GM19023 (cell line): ENCODE measurements around the gene CALML6.

Experiments
- ATAC-seq: cut with Tn5 transposase; IDR thresholded peaks from one replicate; pipeline ENCODE4 v1.9.1; 2021; ENCODE audit warnings: mild to moderate bottlenecking, moderate library complexity; ENCODE audit not compliant: unreplicated experiment

CALML6 gene

DNA sequence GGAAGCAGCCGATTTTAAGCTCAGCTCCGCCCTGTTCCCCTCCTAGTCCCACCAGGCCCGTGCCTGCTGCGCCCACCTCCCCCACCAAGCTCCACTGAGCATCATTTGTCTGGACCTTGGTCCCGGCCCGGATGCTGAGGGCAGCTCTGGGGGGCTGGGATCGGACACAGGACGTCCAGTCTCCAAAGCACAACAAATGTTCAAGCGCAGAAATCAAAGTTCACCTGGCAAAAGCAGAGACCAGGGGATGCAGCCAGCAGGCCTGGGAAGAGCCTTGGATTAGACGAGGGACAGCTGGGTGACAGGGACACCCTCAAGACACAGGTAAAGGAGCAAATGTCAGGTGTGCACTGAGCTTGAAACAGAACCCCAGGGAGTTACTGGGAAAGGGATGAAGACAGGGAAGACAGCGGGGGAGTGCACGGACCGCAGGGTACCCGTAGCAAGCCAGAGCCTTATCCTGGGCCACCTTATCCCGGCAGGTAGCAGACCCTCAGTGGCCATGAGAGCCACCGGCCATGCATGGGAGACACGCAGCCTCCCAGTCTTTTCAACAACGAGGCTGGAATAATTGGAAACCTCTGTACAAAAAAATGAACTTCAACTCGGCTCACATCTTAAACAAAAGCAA lies 26.3 kb downstream of the CALML6 start:
- ATAC-seq, result no peak

DNA sequence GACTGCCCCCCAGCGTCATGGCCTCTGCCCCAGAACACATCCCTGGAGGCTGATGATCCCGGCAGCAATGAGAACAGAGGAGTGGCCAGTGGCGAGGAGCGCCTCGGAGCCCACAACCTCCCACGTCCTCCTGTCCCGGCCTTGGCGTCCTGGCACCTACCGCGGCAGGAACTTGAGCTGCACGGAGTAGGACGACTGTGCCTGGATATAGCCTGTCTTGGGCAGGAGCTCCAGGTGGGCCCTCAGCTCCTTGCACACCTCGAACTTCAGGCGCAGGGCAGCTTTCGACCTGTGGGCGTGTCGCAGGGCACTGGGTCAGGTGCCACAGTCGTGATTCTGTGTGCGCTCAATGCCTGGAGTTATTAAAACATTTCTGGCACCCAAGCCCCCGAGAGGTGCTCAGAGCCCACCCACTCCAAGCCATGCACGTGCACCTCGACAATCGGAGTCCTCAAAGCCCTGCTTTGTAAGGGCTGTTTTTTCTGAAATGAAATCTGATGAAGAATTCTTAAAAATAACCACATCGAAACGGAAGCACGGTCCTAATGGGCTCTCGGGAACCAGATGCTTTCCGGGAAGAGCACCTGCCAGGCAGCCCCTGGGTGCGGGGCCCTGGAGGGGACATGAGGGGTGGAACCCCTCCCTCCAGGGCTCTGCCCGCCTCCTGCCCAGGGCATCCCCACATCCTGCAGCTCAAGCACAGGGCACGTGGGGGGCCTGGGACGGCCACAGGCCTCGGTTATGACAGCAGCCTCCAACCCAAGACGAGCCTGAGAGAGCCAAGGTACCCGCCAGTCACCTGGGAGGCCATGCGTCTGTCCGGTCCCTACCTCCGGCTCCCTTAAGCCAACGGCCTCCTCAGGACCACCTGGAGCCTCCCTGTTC lies 27.1 kb downstream of the CALML6 start:
- no peak for ATAC-seq

DNA sequence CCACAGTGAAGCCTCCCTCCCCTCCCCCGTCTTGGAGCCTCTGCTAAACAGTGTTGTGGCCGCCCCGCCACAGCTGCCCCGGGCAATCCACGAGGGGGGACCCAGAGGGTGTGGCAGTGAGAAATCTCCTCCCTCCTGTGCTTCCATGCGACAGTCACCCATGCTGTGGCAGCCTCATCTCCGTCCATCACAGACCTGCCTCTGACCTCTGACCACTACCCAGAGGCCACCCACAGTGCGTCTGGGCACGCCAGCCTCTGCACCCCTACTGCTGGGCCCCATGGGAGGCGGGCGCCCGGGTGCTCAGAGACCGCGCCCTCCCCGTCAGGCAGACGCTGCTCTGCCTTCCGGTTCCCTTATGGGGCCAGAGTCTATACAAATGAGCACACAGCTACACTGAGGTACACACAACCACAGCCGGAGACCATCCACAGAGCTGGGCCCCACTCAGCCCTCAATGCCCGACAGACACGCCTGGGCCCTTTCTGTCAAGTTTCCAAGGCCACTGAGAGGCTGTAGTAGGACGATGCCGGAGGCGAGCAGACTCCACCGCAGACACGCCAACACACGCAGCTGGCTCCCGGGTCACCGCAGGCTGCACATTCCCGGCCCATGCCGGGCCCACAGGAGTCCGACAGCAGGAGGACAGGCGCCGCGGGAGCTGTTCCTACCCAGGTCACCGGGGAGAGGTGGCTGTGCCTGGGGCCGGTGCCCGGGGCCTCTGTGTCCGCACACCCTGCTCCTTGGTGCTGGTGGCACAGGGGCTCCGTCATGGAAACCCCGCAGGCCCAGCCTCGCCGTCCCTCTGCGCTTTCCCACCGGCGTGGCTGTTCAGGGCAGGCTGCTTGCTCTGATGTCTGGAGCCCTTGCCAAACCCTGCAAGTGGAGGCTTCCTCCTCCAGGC lies 27.9 kb downstream of the CALML6 start:
- ATAC-seq, result no peak

DNA sequence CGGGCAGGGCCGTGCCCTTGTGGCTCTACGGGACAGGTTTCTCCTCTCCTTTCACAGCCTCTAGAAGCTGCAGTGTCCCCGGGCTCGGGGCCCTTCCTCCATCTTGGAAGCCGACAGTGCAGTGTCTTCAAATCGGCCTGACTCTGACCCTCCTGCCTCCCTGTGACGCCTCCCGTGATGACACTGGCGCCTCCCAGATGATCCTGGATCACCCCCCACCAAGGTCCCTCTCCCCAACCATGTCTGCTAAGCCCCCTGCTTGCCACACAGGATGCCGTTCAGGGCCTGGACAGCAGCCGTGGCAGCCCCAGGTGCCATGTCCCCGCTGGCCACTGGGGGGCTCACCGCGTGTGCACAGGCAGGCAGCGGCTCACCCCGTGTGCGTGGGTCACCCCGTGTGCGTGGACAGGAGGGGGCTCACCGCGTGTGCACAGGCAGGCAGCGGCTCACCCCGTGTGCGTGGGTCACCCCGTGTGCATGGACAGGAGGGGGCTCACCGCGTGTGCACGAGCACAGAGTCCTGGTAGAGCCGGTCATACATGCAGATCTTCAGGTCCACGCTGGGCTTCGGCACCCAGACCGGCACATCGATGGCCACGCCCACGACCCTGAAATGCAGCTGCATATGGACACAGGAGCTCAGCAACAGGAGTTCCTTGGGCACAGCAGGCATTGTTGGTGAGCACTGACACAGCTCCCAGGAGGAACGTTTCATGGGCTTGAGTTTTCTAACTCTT lies 28.9 kb downstream of the CALML6 start:
- no peak for ATAC-seq

DNA sequence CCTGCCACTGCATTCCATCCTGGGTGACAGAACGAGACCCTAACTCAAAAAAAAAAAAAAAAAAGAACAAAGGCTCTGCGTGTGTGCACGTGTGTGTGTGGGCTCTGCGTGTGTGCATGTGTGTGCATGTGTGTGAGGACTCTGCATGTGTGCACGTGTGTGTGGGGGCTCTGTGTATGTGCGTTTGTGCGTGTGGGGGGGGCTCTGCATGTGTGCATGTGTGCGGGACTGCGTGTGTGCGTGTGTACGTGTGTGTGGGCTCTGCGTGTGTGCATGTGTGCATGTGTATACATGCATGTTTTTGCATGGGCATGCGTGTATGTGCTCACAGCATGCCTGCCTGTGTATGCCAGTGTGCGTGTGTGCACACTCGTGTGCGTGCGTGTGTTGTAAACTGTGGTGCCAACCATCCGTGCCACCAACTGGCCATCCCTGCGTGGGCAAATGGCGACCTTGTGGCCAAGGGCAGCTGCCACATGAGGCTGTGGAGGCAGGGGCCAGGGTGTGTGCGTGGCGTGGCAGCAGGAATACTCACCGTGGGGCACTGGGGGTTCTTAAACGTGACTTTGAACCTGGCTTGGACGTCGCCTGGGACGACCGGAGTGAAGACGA lies 30.8 kb downstream of the CALML6 start:
- ATAC-seq, result no peak

DNA sequence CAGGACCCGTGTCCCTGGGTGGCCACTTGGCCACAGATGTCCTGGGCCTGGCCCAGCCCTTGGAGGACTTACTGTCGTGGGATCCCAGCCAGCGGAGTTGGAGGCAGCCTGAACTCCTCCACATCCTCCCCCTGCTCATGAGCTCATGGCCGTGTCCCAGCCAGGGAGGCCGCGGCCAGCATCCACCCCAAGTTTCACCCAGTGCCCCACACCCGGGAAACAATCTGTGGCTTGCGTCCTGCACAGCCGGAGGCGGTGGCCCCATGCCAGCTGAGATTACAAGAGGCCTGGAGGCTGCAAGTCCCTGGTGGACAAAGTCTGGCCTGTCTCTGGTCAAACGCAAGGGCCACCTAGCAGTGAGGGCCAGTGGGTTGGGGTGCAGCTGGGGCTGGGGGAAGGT lies 31.5 kb downstream of the CALML6 start:
- no peak for ATAC-seq

DNA sequence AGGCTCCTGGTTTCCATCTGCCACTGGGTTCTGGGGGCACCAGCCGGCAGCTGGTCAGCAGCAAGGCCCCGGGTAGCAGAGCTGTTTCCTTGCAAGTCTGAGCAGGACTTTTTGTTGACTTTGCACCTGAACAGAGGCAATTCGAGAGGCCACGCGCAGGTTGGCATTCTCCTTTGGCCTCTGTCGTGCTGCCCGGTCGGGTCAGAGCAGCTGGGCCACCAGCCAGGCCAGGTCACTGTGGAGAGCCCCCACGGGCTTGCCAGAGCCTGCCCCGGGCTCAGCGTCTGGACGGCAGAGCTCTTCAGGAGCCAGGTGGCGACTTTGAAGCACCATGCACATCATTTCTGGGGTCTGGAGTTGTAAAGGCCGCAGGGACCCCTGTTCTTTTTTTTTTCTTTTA lies 32.4 kb downstream of the CALML6 start:
- ATAC-seq, result no peak

DNA sequence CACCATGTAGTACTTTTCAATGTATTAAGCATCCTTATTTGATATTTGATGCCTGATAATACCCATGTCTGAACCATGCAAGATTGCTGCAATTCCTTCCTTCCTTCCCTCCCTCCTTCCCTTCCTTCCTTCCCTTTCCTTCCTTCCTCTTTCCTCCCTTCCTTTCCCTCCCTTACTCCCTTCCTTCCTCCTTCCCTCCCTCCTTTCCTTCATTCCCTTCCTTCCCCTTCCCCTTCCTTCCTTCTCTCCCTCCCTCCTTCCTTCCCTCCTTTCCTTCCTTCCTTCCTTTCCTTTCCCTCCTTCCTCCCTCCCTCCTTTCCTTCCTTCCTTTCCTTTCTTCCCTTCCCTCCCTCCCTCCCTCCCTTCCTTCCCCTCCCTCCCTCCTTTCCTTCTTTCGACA lies 33.7 kb downstream of the CALML6 start:
- ATAC-seq, result no peak

DNA sequence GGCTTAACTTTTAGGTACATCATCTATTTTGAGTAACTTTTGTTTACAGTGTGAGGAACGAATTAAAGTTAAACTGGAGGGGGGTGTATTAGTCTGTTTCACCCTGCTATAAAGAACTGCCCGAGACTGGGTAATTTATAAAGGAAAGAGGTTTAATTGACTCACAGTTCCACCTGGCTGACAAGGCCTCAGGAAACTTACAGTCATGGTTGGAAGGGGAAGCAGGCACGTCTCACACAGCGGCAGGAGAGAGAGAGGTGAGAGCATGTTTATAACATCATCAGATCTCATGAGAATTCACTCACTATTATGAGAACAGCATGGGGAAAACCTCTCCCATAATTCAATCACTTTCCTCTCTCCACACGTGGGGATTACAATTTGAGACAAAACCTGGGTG lies 35.9 kb downstream of the CALML6 start:
- ATAC-seq, result no peak

DNA sequence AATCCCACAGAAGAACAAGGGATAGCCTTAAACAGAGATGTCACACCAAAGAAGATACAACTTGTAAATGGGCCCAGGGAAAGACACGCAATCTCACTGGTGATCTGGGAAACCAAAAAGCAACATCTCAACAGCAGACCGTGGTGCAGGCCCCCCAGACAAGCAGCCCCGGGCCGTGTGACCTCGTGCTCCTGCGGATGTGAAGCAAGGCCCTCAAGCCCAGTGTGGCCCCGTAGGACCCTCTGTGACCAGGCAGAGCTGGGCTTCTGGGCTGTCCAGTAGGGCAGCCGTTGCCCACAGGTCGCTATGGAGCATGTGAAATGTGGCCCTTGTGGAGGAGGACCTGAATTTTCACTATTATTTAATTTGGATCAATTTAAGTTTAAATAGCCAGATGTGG lies 39.0 kb downstream of the CALML6 start:
- no peak for ATAC-seq

DNA sequence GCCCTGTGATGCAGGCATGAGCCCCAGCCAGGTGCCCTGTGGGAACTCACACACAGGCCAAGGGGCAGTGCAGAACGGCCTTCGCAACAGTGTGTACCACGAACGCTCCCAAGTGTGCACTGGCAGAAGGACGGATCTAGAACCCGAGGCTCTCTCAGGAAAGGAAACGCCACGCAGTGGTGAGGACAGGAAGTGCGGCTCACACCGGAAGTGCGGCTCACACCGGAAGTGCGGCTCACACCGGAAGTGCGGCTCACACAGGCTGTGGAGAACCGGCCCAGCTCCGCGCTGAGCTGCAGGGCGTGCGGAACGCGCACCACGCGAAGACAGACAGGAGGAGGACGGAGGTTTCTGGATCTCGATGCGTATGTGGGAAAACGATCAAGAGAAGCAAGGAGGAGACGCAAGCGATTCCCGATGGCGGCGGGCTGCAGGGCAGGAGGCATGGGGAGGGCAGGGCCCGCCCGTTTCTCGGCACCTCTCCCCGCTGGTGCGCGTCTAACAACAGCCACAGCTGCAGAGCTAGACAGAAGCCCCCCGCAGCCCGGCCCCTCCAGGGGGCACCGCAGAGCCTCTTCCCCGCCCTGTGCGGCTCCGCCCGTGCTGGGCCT lies 39.9 kb downstream of the CALML6 start:
- ATAC-seq, result no peak

DNA sequence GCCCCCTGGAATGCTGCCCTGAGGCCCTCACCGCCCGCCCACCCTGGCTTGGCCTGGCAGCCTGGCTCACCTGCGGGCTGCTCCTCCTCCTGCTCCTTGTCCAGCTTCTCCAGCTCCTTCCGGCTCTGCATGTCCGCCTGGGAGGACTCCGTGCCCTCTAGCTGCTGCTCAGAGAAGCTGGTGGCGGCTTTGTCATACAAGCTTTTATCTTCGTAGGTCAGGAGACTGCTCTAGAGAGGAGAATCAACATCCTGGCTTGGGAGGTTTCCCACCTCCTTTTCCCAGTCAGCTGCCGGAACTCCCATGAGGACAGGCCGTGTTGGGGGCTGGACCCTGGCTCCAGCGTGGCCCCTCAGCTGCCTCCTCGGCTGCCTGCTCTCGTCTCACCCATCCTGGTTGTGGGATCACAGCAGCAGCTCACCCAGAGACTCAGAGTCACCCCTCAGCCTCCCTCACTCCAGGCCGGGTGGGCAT lies 40.6 kb downstream of the CALML6 start:
- no peak for ATAC-seq

DNA sequence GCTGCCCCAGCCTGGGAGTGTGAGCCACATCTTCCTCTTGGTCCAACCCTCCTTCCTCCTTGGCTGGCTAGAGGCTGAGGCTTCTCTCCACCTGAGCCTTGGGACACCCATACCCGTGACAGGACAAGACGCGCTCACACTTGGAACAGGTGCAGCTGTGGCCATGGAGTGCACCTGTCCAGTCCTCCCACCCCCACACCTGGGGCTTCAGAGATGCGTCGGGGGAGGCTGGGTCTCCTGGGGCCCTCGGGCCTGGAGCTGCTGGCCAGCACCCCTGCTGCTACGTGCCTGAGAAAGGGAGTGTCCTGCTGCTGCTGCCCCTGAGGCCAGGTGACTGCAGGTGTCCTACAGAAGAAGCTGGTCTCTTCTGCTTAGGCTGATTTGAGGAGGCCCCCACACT lies 41.0 kb downstream of the CALML6 start:
- no peak for ATAC-seq

DNA sequence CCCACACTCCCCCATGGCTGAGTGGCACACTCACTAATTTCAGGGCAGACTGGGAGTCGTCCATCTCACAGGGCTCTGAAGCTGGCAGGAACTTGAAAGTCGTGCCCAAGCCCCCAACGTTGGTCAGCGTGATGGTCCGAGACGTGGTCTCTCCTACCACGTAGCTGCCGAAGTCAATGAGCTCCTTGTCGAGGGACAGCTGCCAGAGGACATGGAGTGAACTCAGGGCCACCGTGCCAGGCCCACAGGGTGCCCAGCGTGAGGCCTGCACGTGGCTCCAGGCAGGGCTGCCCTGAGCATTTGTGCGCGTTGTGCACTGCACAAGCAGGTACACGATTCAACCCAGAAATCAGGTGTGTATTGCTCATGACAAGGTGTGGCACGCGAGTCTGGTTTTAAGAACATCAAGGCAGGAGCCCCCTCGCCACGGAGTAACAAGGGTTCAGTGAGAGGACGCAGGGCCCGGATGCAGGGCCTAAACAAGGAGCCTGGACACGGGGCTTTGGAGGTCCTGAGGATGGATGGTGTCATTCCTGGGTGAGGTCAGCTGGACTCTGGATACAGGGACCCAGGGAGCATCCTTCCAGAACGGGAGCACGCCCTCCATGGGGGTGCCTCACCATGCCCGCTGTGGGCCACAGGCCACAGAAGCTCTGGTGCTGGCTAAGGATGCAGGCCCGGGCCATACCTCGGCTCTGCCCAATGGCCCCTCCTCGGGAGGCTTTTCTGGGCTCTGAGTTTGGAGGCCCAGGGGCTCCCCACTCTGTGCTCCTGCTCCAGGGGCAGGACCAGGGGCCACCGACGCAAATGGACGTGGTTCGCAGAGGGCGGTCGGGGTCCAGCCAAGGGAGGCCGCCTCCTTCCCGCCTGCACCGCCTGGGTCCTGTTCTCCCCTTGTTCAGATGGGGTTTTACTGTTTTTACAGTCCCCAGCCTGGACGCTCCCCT lies 41.8 kb downstream of the CALML6 start:
- ATAC-seq, result no peak

DNA sequence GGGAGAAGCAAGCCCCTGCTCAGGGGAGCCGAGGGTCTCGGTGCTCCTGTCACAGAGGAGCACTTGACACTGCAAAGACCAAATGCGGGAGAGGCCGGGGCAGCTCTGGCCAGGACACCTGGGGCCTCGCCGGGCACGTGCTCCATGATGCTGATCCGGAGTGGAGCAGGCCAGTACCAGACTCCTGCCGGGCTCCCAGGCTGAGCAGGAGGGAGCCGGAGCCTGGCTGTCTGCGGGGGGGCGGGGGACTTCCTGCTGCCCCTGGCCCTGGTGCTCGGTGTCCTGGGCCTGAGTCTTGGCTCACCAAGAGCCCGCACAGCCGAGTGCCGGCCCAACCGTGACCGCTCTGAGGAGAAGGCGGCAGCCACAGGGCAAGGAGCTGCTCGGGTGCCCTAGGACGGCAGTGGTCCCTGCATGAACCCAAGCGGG lies 42.5 kb downstream of the CALML6 start:
- ATAC-seq, result no peak

DNA sequence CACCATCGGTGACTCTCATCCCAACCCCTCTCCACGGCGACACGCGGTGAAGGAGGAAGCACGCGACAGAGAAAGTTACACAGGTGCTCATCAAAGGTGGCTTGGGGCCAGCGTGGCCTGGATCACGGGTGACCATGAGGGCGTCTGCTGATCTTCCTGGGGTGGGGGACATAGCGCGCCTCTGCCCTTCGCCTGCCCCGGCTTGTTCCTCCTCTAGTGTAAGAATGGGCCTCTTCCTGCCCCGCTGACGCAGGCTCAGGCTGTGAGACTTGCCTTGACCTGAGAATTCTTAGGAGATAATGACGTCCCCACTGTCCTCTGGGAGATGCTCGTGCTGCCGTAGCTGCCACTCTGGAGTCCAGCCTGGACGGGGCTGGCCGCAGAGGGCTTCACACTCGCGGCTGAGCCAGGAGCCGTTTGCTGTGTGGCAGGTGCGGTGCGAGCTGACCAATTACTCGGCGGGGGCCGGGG lies 43.0 kb downstream of the CALML6 start:
- ATAC-seq, result no peak

DNA sequence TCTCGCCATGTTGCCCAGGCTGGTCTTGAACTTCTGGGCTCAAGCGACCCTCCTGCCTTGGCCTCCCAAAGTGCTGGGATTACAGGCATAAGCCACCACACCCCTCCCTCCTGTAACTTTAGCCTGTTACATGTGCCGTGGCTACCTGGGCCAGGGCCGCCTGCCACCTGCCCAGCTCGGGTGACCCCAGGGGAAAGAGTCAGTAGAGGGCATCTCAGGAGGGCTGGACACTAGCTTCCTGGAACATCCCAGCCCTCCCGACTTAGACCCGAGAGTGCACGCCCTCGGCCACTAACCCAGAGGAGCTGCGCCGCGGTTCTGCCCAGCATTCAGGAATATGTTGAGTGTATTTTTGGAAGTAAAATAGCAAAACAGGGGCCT lies 44.4 kb downstream of the CALML6 start:
- ATAC-seq, result no peak

DNA sequence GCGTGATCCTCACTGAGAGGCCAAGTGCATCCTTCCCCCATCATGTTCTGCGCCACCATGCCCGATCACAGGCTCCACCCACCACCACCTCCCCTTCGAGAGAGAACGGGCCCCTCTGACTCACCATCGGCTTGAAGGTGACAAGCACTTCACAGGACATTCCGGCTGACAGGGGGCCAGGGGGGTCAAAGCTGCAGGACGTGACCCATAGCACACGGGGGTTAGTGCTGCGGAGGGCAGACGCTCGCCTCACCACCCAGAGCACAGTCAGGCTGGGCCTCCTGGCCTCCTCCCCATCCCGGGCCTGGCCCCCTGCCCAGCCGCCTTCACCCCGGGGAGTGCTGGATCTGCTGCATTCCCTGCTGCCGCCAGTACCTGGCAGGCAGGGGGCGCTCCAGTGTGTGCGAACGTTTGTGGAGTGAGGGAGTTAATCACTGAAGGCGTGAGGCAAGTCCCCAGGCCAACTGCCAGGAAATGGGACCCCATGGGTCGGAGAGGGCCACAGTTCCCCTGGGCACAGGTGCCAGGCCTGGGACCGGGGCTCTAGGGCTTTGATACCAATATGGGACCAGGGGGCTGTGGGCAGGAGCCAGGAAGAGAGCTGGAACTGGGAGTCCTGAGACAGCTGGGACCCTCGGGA lies 44.9 kb downstream of the CALML6 start:
- ATAC-seq, result no peak
